KG1 (cell line): ENCODE results near the gene PPM1B.
"Not testable (repeated sequence)": the region's sequence is repeated elsewhere in the genome, so short reads cannot be mapped to it uniquely, and the experiment has no call there.

ENCODE experiments used
- DNase-seq: peaks from one replicate; lab custom pipeline; 2025; lab: John Stamatoyannopoulos, UW

Gene PPM1B

DNA sequence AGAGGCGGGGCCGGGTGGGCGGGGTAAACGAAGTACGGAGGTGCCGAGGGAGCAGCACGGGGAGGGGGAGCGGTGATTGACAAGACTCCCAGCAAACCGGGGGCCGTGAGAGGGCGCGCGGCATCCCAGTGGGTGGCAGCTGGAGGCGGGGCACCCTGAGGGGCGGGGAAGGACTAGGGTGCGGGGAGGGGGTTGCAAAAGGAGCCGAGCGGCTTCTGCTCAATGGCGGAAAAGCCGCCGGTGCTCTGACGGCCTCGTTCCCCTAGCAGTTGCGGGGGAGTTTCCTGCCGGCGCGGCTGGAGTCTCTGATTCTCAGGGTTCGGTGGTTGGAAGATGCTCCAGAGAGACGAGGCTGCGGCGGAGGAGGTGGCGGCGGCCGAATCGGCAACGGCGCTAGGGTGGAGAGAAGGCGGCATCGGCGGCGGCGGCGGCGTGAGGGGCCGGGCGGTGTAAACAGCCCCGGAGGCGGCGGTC lies at the start of gene PPM1B:
Gene PPM1B (plus strand): TSS at position 195 of the 474 bp plus-strand sequence. CDS start 32,325 bp downstream, outside the sequence.
- DNase-seq: peak; percentile 100

DNA sequence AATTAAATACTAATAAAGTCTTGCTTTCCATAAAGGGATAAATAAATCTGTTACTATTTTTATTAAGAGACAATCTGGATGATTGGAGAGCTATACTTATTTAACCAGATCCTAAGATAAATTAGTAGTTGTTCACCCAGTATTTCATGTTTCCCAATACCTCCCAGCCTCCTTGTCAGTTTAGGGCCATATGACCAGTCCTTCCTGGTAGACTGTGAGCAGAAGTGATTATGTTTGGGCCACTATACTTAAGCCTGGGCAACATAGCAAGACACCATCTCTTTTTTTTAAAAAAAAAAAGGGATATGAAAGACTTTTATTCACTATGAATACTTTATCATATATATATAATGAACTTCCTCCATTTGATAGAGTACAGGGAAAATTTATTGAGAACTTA lies 48.8 kb upstream of the PPM1B start:
- no peak for DNase-seq

- peak; percentile 36 for DNase-seq
Measured at GRCh38 chr2:44120428-44120827, 48.2 kb upstream of the PPM1B start.

GRCh38 chr2:44121899-44122298 lies 46.8 kb upstream of the PPM1B start:
- no peak for DNase-seq

- DNase-seq: no peak
Measured at GRCh38 chr2:44124500-44124899, 44.2 kb upstream of the PPM1B start.

- DNase-seq: no peak
Measured at GRCh38 chr2:44126106-44126797, 42.4 kb upstream of the PPM1B start.

DNA sequence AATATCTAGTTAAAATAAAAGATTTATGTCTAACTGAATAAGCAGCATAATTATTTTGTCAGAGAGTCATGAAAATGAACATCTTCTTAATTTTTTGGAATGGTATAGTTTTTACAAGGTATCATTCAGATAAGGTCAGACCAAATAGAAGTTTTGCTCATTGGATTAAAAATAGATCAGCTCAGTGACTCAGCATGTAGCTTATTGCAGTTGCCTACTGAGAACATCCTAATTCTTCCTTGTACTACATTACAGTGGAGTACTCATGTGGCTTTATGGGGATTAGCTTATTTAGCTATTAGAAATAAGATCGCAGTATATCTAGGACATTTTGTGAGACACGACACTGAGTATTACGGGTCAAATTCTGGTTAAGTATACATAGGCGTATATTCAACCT lies 38.2 kb upstream of the PPM1B start:
- no peak for DNase-seq

DNA sequence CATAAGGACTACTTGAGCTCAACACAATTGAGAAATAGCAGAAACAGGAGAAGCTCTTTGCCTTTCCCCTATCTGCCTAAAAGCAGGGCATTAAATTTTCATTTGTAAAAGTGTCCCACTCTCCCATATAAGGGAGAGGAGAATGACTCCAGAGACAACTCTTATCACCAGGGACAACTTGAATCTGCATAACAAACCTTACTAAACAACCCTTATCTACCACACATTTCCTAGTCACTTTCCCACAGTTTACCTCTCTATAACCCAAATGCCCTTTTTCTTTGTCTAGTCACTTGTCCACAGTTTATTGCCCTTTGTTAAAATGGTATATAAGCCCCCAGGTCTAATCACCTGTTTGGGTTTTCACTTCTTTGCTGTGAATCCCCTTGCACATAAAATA lies 37.5 kb upstream of the PPM1B start:
- no peak for DNase-seq

GRCh38 chr2:44133602-44134001 lies 35.1 kb upstream of the PPM1B start:
- not testable (repeated sequence) for DNase-seq

DNA sequence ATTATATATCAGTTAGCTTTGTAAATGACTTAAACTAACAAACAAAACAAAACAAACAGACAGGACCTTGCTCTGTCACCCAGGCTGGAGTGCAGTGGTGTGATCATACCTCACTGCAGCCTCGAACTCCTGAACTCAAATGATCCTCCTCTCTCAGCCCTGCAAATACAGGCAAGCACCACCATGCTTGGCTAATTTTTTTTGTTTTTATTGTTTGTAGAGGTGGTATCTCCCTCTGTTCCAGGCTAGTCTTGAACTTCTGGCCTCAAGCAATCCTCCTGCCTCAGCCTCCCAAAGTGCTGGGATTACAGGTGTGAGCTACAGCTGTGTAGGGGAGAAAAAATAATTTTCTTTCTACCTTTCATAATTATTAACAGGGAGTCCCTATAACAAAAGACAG lies 33.8 kb upstream of the PPM1B start:
- DNase-seq: no peak

GRCh38 chr2:44135296-44135695 lies 33.4 kb upstream of the PPM1B start:
- DNase-seq: no peak

DNA sequence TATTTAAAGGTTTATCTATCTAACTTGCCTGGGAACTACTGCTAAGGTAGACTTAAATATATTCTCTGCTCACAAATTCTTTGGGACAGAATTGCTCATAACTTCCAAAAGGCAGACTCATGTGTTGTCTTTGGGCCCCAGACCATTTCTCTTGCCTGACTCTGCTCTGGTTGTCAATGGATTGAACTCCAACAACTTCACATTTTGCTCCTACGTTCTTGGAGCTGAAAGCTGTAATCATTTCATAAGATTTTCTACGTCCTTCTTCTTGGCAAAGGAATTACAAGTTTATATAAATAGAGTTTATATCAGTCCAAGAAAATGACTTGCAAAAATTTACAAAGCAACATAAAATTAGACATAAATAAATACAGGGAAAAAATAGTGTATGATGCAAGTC lies 32.9 kb upstream of the PPM1B start:
- no peak for DNase-seq

DNA sequence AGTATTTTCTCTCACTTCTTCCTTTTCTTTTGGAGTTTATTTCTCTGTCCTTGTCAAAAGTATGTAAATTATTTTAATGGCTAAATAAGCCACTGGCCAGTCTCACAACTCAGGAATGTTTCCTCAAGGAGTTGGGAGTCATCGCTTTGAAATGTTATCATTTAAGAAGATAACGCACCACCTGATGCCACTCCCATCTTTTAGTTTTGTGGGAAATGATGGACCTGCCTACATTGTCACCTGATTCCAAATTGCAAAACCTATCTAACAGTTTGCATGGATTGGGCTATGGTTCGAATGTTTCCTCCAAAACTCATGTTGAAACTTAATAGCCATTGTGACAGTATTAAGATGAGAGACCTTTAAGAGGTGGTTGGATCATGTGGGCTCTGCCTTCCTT lies 32.4 kb upstream of the PPM1B start:
- DNase-seq: no peak

DNA sequence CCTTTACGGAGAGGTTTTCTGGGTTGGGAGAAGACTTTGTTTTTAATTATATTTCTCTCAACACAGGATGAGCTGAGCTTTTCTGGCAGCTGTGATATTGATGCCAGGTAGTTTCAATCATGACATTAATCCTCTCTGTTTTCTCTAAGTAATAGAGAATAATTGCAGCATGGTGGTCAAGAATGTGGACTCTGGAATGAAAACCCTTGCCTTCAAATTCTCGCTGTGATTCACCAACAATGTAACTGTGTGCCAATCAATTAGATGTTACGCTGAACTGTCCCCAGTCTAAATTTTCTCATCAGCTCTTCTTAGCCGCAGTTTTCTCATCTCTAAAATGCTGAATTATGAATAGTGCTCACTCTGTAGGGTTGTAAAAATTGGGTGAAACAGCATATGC lies 31.6 kb upstream of the PPM1B start:
- no peak for DNase-seq

GRCh38 chr2:44137872-44138551 lies 30.7 kb upstream of the PPM1B start:
- DNase-seq: no peak

GRCh38 chr2:44139741-44140140 lies 28.9 kb upstream of the PPM1B start:
- DNase-seq: no peak

DNA sequence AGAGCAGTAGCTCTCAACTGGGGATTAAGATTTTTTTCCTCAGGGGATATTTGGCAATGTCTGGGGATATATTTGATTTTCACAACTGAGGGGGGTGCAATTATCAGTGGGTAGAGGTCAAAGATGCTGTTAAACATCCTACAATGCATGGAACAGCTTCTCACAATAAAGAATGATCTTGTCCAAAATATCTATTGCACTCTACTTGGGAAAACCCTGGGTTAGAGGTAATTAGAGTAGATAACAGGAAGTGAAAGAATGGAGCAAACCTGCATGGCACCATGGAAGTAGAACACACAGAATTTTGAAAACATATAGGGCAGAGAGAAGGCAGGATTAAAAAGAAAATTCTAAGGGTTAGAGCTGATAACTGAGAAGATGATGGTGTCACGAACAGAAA lies 26.4 kb upstream of the PPM1B start:
- DNase-seq: no peak

GRCh38 chr2:44143701-44144100 lies 25.0 kb upstream of the PPM1B start:
- no peak for DNase-seq

- no peak for DNase-seq
Measured at GRCh38 chr2:44148999-44149398, 19.7 kb upstream of the PPM1B start.

GRCh38 chr2:44150473-44150872 lies 18.2 kb upstream of the PPM1B start:
- no peak for DNase-seq

GRCh38 chr2:44152865-44153669 lies 15.6 kb upstream of the PPM1B start:
- DNase-seq: no peak

DNA sequence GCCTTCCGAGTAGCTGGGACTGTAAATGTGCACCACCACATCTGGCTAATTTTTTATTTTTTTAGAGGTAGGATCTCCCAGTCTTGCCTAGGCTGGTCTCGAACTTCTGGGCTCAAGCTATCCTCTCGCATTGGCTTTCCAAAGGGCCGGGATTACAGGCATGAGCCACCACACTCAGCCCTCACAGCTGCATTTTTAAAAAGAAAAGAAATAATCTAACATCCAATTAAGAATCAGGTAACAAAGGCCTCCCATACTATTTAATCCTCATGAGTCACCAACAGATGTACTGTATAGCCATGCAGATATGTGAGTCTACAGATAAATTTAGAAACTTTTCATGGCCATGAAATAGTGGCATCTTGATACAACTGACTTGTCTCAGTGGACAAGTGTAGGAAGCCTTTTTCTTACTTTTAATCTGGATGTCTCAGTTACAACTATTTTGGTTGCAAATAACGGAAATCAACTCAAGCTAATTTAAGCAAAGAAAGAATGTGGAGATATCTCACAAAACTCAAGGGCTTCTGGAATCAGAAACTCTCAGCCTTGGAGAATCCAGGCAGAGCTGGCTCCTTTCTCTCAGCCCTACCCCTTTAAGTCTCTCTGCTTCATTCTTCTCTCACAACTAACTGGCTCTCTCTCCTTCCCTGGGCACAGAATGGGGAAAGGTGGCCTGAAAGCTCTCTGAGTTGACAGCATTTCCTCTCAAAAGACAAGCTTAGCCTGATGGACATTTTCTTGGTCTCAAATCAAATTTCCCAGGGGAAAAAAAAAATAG lies 12.8 kb upstream of the PPM1B start:
- no peak for DNase-seq
